NCI-H2196 treated with DMSO at 0.1 percent for 48 hours (cell line): Measurements from ENCODE around the gene SPINDOC.
"Not testable (repeated sequence)": the region's sequence is repeated elsewhere in the genome, so short reads cannot be mapped to it uniquely, and the experiment has no call there.

Source experiments
- DNase-seq: peaks from one replicate; lab custom pipeline; 2025; ENCODE audit not compliant: unreplicated experiment; lab: John Stamatoyannopoulos, UW

The SPINDOC gene, protein sequence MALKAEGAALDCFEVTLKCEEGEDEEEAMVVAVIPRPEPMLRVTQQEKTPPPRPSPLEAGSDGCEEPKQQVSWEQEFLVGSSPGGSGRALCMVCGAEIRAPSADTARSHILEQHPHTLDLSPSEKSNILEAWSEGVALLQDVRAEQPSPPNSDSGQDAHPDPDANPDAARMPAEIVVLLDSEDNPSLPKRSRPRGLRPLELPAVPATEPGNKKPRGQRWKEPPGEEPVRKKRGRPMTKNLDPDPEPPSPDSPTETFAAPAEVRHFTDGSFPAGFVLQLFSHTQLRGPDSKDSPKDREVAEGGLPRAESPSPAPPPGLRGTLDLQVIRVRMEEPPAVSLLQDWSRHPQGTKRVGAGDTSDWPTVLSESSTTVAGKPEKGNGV

DNA sequence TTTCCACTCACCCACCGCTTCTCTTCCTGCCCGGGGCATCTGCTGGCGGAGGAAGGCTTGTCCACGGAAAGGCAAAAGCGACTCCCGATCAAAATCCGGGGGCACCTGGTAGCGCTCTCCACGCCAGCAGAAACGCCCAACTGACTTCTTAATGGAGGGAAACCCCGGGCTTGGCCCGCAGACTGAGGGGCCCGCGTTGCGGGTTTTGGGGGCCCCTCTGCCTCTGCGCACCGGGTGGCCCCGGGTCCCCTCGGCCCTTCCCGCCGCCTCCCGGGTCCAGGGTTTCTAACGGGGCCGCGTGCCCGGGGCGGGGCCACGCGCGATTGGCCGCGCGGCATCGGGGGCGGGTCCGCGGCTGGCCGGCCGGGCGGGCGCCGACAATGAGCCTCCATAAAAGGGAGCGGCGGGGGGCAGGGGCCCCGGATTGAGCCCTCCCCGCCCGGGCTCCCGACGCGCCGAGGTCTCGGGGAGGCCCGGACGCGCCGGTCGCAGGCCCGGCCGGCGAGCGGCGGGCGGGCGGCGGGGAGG lies at the start of gene SPINDOC:
TSS of gene SPINDOC (plus strand) at position 422 of the 528 bp plus-strand sequence. CDS start 231 bp downstream, outside the sequence.
- DNase-seq: peak; percentile 48

DNA sequence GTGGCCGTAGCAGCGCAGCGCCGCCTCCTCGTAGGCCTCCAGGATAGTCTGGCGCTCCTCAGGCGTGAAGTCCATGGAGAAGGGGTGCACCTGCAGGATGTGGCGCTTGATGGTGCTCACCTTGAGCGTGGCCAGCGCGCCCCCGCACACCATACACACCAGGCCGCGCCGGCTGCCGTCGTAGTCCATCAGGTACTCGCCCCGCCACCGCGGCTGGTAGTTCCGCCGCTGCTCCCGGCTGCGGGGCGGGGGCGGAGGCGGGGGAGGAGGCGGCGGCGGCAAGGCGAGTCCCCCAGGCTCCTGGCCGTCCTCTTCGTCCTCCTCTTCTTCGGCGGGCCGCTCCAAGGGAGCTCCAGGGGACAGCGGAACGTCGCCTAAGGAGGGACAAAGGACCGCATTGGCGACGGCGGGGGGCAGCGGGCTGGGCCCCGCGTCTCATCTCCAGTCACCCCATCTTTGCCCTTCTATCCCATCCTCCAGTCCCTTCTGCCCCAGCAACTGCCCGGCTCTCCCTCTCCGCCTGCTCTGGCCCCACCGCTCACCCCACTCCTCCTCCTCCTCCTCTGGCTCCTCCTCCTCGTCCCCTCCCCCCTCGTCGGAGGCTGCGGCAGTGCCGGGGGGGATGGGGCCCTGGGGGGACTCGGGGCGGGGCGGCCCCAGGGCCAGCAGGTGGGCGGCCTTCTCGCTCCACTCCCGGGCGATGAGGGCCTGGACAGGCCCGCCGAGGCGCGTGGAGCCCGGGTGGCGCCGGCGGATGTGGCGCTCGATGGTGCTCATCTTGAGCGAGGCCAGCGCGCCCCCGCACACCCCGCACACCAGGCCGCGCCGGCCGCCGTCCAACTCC lies 49.5 kb upstream of the SPINDOC start:
- no peak for DNase-seq

DNA sequence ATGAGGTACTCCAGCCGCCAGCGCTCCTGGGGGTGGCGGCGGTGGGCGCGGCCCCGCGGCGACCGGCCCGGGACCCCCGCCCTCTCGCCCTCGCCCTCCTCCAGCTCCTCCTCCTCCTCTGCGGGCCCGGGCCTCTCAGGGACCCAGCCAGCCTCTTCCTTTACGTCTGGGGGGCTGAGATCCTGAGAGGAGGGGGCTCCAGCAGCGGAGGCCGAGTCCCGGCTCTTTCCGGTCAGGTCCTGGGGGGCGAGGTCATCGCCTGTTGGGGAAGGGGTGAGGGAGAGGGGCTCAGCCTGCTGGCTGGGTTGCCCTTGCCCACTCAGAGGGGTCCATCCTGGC lies 48.9 kb upstream of the SPINDOC start:
- no peak for DNase-seq

DNA sequence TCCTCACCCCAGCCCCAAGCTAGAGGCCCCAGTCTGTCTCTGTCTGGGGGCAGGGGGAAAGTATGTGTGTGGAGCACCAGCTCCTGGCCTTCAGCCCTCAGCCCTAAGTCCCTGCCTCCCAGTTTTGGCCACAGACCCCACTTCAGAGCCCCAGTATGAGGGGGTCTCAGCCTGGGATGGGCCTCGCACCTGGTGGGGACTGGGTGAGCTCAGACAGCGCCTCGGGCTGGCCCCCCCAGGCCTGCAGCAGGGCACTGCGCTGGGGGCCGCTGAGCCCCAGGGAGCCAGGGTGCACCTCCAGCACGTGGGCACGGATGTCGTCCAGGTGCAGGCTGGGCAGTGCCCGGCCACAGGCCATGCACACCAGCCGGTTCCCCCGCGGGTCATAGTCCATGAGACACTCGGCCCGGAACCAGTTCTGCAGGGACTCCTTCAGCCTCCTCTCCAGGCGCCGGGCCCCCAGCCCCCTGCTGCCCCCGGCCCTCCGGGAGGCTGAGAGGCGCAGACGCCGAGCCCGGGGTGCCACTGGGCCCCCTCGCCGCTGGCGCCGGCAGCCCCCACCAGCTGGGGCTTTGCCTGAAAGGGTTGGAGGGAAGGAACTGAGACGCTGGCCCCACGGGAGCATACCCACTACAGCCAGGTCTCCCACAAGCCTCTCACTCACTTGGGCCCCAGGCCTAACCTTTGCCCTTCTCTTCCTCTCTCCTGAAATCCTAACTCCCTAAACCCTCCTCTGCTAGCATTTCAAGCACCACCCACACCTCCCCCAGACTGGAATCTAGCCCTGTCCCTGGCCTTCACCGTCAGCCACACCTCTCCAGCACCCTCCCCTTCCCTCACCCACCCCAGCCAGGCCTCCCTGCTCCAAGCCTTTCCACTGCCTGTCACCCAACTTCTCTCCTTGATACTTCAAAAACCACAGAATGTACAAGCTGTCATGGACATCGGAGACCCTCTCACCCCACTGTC lies 48.3 kb upstream of the SPINDOC start:
- no peak for DNase-seq

DNA sequence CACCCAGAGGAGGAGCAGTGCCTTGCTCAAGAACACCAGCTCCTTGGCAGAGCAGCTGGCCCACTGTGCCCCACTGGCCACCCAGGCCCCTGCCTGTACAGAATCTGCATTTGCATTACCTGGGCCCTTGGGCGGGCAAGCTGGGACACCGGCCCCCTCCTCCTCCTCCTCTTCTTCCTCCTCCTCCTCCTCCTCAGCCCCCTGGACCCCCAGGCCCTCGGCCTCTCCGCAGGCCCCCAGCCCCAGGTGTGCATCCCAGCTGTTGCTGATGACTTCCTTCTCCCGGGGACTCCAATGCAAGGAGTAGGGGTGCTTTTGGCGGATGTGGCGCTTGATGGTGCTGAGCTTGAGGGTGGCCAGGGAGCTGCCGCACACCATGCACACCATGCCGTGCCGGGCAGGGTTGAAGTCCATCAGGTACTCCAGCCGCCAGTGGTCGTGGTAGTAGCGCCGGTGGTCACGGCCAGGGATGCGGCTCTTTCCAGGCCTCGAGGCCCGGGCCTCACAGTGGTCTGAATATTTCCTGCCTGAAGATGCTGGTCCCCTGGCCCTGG lies 47.5 kb upstream of the SPINDOC start:
- DNase-seq: no peak

DNA sequence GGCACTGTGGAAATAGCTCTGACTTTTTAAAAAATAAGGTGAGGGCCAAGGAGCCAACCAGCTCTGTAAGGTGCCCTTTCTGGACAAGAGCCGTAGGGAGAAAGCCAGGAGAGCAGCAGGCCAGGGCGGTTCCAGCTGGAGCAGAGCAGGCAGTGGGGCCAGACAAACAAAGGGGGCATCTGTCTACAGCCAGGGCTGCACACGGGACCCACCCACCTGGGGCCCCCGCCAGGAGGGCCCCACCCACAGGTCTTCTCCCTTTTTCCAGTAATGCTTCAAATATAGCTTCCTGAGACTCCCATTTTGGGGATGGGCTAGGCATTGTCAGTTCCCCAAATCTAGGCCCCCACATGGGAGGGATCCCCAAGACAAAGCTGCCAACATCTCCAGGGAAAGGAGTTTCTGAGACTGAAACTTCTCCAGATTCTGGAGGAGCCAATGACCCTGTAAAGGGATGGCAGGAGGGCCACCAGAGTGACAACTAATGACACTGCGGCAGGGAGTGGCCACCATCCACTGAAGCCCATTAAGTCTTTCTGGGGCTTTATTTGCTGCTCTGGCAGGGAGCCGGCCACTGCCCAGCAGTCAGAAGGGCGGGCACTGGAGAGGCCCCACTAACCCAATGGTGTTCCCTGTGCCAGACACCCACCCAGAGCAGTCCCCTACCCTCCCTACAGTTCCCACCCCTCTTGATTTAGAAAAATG lies 46.6 kb upstream of the SPINDOC start:
- DNase-seq: no peak

DNA sequence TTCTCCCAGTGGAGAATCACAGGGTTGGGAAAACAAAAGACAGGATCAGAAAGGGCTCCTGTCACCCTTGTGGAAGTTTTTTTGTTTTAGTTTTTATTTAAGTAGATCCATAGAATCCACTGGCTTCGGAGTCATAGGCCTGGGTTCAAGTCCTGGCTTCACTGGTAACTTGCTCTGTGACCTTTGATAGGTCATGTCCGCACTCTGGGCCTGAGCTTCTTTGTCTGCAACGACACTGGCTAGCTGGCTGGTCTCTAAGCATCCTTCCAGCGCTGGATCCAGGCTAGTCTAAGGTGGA lies 46.0 kb upstream of the SPINDOC start:
- DNase-seq: no peak

DNA sequence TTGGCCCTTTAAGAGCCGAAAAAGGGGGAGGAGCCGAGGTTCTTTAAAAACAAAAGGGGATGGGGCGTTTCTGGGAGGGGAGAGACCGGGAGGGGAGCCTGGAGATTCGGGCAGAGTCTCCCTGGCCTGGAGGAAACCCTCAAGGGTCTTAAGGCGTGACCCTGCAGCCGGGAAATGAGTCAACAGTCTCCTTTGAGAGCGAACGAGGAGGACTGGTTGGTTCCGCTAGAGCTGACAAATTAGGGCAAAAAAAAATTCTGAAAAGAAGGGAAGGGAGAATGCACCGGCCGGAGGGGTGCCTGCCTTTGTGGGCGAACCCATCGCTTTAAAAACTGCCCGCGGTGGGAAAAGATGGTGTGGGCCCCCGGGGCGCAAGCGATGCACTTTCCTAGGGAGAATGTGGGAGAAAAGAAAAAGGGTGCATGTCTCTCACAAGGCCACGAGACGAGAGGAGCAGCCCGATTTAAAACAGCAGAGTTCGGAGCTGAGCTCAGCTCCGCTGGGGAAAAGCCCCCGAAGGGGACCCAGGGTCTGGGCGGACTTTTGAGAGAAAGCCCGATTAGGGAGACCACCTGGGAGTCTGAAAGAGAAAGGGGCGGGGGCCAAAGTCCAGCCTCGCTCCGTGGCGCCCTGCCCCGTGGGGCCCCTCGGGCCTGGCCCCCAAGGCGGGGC lies 45.6 kb upstream of the SPINDOC start:
- peak; percentile 38 for DNase-seq

DNA sequence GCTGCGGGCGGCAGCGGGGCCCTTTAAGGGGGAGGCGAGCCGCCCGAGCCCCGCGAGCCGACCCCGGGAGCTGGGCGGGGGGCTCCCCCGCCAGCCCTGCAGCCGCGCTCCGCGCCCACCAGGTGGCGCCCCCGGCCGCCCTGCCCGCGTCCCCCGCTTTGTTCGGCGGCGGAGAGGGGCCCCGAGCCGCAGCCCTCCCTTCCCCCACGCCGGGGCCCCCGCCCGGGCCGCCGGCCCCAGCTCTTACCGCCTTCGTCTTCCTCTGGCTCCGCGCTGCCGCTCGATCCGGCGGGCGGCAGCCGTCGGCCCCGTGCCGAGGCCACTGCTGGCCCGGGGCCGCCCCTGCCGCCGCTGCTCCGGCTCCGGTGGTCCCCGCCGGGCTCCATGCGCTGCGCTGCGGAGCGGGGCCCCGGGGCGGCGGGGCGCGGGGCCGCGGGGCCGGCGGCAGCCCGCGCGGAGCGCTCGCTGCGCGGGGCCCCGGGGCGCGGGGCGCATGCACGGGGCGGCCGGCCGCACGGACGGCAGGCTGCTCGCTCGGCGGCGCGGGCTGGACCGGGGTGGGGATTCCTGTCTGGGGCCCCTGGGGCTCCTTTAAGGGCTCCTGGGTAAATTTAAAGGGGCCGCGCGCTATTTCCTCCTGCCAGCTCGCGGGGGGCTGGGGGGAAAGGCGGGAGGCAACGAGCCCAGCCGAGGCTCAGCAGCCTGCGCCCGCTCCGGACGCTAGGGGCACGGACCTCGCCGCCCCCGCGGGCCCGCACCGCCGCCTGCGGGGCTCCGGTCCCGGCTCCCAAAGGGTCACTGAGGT lies 44.8 kb upstream of the SPINDOC start, which contains the start of gene ZFTA:
TSS of gene ZFTA (minus strand) at position 539 of the 805 bp plus-strand sequence. CDS start at position 386, 153 bp downstream.
- peak; percentile 19 for DNase-seq

DNA sequence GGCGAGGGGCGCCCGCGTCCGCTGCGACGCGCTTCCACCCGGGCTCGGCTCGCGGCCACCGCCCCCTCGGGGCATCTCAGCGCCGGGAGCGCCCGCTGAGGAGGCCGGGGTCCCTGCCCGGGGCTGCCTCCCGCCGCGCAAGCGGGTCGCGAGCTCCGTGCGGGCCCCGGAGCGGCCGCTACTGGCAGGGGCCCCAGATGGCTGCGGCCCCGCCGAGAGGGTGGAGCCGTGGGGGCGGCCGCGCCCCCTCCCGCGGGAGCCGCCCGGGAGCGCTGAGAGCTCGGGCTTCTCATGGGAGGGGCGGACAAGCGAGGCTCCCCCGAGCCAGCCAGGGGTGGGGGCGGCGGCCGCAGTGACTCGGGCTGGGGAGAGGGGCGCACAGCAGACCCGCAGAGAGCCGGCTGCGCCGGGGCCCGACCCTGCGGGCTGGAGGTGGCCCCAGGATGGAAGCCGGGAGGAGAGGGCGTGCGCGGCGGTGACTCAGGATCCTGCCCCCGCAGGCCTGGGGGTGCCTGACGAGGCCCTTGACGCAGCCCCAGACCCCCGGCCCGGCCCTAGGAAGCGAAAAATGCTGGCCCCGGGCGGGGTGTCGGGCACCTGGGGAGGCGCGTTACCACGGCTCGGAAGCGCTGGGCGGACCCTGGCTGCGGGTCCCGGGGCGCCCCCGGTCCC lies 44.1 kb upstream of the SPINDOC start:
- DNase-seq: no peak

DNA sequence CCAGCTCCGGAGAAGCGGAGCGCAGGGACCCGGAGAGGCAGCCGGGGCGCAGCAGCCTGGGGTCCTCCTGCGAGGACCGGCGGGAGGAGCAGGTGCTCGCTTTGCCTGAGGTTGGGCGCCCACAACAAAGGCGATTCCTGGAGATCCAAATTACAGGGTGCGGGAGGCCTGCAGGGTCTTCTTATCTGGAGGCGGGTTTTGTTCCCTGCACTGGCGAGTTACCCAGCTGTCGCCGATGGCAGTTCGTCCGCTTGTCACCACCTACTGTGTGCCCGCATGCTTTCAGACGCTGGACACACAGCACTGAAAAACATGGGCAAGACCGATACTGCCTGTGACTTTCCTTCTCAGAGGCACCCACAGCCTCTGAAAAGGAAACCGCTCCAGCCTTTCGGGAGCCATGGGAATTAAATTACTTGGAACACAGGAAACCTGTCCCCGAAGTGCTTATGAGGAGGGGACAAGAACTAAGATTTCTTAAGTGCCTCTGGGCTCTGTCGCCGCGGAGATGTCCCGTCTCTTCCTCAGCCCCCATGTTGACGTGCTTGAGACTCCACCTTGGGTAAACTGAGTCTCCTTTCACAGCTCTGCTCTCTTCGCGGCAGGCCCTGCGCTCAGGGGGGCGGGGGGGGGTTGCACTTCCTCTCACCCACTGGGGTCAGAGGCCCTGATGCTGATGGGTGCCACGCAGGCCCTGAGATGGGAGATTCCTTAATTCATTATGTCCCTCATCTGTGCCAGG lies 43.4 kb upstream of the SPINDOC start:
- no peak for DNase-seq

DNA sequence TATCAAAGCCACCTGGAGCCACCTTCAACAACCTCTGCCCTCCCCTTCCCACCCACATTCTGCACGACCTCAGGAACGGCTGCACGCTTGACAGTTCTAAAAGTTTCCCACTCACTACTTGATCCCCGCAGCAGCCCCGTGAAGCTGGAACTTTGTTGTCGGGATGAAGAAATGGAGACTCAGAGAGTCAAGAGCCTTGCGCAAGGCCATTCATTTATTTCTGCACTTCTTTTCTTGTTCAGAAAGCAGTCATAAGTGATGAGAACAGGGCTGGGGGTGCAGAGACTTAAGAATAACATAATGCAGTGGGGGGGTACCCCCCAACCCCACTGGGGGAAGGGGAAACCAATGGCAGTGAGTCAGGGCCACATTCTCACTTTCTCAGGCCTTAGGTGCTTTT lies 42.5 kb upstream of the SPINDOC start:
- no peak for DNase-seq

DNA sequence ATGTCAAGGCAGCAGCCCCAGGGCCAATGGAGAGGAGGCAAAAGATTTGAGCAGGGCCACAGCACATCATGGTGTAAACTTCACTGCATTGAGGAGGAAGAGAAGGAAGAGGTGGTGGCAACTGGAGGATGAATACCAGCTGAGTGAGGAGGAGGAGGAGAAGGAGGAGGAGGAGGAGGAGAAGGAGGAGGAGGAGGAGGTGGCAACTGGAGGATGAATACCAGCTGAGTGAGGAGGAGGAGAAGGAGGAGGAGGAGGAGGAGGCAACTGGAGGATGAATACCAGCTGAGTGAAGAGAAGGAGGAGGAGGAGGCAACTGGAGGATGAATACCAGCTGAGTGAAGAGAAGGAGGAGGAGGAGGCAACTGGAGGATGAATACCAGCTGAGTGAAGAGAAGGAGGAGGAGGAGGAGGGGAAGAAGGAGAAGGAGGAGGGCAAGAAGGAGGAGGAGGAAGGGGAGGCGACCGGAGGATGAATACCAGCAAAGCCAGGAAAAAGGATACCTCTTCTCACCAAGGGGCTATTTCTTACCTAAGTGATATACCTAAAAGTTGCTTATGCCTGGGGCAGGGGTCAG lies 41.4 kb upstream of the SPINDOC start:
- DNase-seq: not testable (repeated sequence)

DNA sequence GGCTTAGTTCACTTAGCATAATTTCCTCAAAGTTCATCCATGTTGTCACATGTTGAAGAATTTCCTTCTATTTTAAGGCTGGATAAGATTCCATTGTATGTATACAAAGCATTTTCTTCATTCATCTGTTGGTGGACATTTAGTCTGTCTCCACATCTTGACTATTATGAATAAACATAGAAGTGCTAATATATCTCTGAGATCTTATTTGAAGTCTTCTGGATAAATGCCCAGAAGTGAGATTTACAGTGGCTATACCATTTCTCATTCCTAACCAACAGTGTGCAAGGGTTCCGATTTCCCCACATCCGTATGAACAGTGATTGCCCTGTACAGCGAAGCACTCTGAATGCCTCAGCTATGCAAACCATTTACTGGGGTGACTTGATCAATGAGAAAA lies 38.1 kb upstream of the SPINDOC start:
- DNase-seq: no peak

DNA sequence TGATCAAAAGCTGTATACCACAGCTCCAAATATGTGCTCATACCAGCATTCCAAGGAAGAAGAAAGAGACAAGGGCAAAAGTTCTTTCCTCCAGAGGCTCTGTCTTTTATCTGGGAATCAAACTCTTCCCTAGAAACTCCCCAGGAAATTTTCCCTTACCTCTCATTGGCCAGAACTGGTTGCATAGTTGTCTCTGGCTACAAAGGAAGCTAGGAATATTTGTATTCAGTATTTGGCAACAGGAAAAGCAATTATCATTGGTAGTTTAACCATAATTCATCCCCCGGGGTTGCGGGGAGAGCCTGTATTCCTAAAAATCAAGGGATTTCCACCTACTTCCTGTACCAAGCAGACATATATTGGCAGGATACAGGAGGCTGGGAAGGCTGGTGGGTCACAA lies 34.2 kb upstream of the SPINDOC start:
- DNase-seq: no peak

DNA sequence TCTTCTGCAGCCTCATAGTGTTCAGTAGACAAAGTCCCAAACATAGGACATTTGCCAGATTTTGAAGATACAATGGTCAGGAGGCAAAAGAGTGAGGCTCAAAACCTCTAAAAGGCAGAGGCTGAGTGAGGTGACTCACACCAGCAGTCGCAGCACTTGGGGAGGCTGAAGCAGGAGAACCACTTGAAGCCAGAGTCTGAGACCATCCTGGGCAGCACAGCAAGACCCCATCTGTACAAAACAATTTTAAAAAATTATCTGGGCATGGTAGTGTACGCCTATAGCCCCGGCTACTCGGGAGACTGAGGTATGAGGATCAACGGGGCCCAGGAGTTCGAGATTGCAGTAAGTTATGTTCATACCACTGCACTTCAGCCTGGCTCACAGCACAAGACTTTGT lies 30.5 kb upstream of the SPINDOC start:
- DNase-seq: no peak

DNA sequence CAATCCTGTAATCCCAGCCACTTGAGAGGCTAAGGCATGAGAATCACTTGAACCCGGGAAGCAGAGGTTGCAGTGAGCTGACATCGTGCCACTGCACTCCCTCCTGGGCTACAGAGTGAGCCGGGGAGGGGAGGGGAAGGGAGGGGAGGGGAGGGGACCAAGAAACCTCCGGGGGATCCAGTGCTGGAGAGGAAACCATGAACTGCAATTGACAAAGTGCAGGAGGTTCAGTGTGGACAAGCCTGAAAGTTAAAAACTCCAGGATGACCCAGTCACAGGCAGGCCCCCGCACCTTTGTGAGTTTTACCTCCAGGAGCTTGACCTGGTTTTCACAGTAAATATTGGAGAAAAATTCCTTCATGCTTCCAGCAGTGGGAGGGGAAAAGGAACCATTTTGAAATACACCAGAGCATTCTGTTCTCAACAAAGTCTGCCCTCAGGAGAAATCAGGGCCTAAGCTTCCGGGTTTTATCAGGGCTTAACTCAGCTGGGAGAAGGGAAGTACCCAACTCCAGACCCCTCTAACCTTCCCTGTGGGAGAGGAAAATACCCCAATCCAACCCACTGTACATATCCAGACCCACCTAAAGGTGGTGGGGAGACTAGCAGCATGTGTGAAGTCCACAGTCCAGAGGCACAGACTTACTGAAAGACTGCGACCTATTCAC lies 29.2 kb upstream of the SPINDOC start:
- no peak for DNase-seq
